Liver (tissue), 9 donors: ENCODE results near the gene TPBG. TPM values are rescaled to one million over a fixed set of nuclear protein-coding genes. Genes with fewer than 3 reads are reported as not detected.

Experiments
- DNase-seq: peaks from one replicate; pipeline ENCODE4 v3.0.0-alpha.2; 2017; ENCODE audit warnings: low spot score
- H3K27ac ChIP-seq, 2 donors: one replicate each; pipeline ENCODE4 v1.7.0; 2013; ENCODE audit warnings: inconsistent platforms in 2 of 2, low read length in 2 of 2, control low read depth in 1 of 2, low read depth in 1 of 2, mild to moderate bottlenecking in 1 of 2
- H3K27me3 ChIP-seq, 4 donors: one replicate each; pipeline versions ENCODE4 v1.6.1 to v1.7.0; 2013; ENCODE audit warnings: low read length in 3 of 4, inconsistent platforms in 1 of 4, mild to moderate bottlenecking in 1 of 4, moderate library complexity in 1 of 4; ENCODE audit not compliant: control insufficient read depth in 4 of 4, insufficient read depth in 4 of 4
- H3K36me3 ChIP-seq, 4 donors: one replicate each; pipeline versions ENCODE4 v1.6.1 to v1.7.0; 2013; ENCODE audit warnings: low read length in 3 of 4, mild to moderate bottlenecking in 3 of 4, low read depth in 1 of 4, moderate library complexity in 1 of 4; ENCODE audit not compliant: control insufficient read depth in 4 of 4, insufficient read depth in 3 of 4
- H3K4me1 ChIP-seq, 4 donors: one replicate each; pipeline versions ENCODE4 v1.6.1 to v1.7.0; 2013; ENCODE audit warnings: low read length in 3 of 4, mild to moderate bottlenecking in 3 of 4, moderate library complexity in 1 of 4; ENCODE audit not compliant: control insufficient read depth in 4 of 4, insufficient read depth in 4 of 4
- H3K4me3 ChIP-seq, 3 donors: one replicate each; pipeline versions ENCODE4 v1.6.1 to v1.7.0; 2013; ENCODE audit warnings: low read length in 3 of 3, control low read depth in 1 of 3, low read depth in 1 of 3, mild to moderate bottlenecking in 1 of 3
- H3K9ac ChIP-seq, 2 donors: one replicate each; pipeline ENCODE4 v1.7.0; 2013; ENCODE audit warnings: low read length in 2 of 2, mild to moderate bottlenecking in 2 of 2, moderate library complexity in 2 of 2, control low read depth in 1 of 2, low read depth in 1 of 2
- H3K9me3 ChIP-seq, 4 donors: one replicate each; pipeline versions ENCODE4 v1.6.1 to v1.7.0; 2013; ENCODE audit warnings: low read length in 3 of 4; ENCODE audit not compliant: control insufficient read depth in 4 of 4
- EGR1 ChIP-seq, 2 donors: IDR thresholded peaks; 2 replicates each; pipeline ENCODE4 v1.6.1; 2016 to 2018; ENCODE audit warnings: antibody characterized with exemption in 2 of 2, low read depth in 2 of 2
- FOXA1 ChIP-seq: IDR thresholded peaks from 2 replicates; pipeline ENCODE4 v1.6.1; 2016; ENCODE audit warnings: antibody characterized with exemption
- FOXA2 ChIP-seq: IDR thresholded peaks from 2 replicates; pipeline ENCODE4 v1.6.1; 2016; ENCODE audit warnings: antibody characterized with exemption
- GABPA ChIP-seq, 2 donors: IDR thresholded peaks in 1 of 2; conservative IDR thresholded peaks in 1 of 2; 2 replicates each; pipeline ENCODE4 v1.6.1; 2016; ENCODE audit warnings: antibody characterized with exemption in 2 of 2, mild to moderate bottlenecking in 1 of 2, moderate library complexity in 1 of 2
- HNF4A ChIP-seq, 2 donors: conservative IDR thresholded peaks; 2 replicates each; pipeline ENCODE4 v1.6.1; 2016; ENCODE audit warnings: antibody characterized with exemption in 2 of 2, mild to moderate bottlenecking in 2 of 2
- HNF4G ChIP-seq: IDR thresholded peaks from 2 replicates; pipeline ENCODE4 v1.6.1; 2016; ENCODE audit warnings: antibody characterized with exemption
- JUND ChIP-seq, 2 donors: IDR thresholded peaks; 2 replicates each; pipeline ENCODE4 v1.6.1; 2016; ENCODE audit warnings: antibody characterized with exemption in 2 of 2
- RXRA ChIP-seq, 2 donors: IDR thresholded peaks; 2 replicates each; pipeline ENCODE4 v1.6.1; 2017 to 2018; ENCODE audit warnings: antibody characterized with exemption in 2 of 2, mild to moderate bottlenecking in 1 of 2
- SP1 ChIP-seq: IDR thresholded peaks from 2 replicates; pipeline ENCODE4 v1.6.1; 2018; ENCODE audit warnings: antibody characterized with exemption, mild to moderate bottlenecking
- TAF1 ChIP-seq: conservative IDR thresholded peaks from 2 replicates; pipeline ENCODE4 v1.6.1; 2016; ENCODE audit warnings: antibody characterized with exemption, mild to moderate bottlenecking
- YY1 ChIP-seq: IDR thresholded peaks from 2 replicates; pipeline ENCODE4 v1.6.1; 2016; ENCODE audit warnings: antibody characterized with exemption, mild to moderate bottlenecking
- WGBS: extraction: QIAGEN DNeasy Blood & Tissue Kit; methylation state at CpG from one replicate; pipeline ENCODE4 v1.1.7; 2013; 5-methylcytosine and 5-hydroxymethylcytosine counted together
- polyA plus RNA-seq, 2 donors: library from polyadenylated mRNA; stranded (reverse) in 1 of 2; unstranded in 1 of 2; fragments of 200-250 nt in 1 of 2; fragments of >200 nt in 1 of 2; fragmentation: Nextera tagmentation in 1 of 2; extraction: Ambion mirVana in 1 of 2; gene quantifications; one replicate each; pipeline versions ENCODE4 v1.2.1 to v1.2.3, GENCODE V29; 2013 to 2015
- total RNA-seq, 2 donors: library from RNA; depleted of rRNA; stranded (reverse); fragments of >200 nt; gene quantifications; one replicate each; pipeline ENCODE4 v1.2.3, GENCODE V29; 2014
- TF ChIP-seq, protein P1 (sequence below): IDR thresholded peaks from 2 replicates; pipeline ENCODE4 v1.6.1; 2016; ENCODE audit warnings: antibody characterized with exemption
- TF ChIP-seq, protein P2 (sequence below): IDR thresholded peaks from 2 replicates; pipeline ENCODE4 v1.6.1; 2016; ENCODE audit warnings: antibody characterized with exemption, mild to moderate bottlenecking
- TF ChIP-seq, protein P3 (sequence below): IDR thresholded peaks from 2 replicates; pipeline ENCODE4 v1.6.1; 2016; ENCODE audit warnings: antibody characterized with exemption
- TF ChIP-seq, protein P4 (sequence below): IDR thresholded peaks from 2 replicates; pipeline ENCODE4 v1.6.1; 2016; ENCODE audit warnings: antibody characterized with exemption
- donor health status: healthy.
- donor health status: healthy.
- donor health status: healthy.
- donor health status: healthy.
- donor health status: healthy.

TPBG gene
- total and polyA plus RNA-seq, 4 donors = 0.37 to 1.3 (median 0.62) TPM

DNA sequence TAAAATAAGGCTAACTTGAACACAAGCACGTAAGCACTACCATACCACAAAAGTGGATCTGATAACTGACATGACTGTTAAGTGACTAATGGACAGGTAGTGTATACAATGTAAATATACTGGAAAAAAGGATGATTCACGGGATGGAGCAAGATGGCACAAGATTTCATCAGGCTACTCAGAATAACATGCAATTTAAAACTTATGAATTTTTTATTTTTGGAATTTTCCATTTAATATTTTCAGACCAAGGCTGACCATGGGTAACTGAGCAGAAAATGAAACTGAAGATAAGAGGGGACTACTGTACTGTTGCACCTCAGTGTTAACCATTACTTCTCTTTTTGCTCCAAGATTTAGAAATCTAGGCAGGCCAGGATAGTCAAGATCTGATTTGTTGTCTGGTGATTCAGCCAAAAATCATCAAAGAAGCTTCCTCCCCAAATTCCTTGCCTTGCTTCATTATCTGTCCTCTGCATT, 45.4 kb downstream of the TPBG start:
- no peak overlapping the region for H3K4me3 ChIP-seq
- WGBS = 72% methylated on average over 2 of the region's 2 CpGs
- H3K9ac ChIP-seq = no peak overlapping the region
- TF ChIP-seq FOXA1 (no peak), HNF4G (no peak), RXRA (IDR thresholded peaks at IDR 0.05) (no peak), FOXA2 (no peak), HNF4A (conservative IDR thresholded peaks at IDR 0.05) (no peak), YY1 (no peak), JUND (IDR thresholded peaks at IDR 0.05) (no peak), EGR1 (IDR thresholded peaks at IDR 0.05; ENCODE audit: low read depth in 2 of 2) (no peak), SP1 (no peak)
- TF ChIP-seq, protein P1, sequence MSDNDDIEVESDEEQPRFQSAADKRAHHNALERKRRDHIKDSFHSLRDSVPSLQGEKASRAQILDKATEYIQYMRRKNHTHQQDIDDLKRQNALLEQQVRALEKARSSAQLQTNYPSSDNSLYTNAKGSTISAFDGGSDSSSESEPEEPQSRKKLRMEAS = no peak
- TF ChIP-seq, protein P2, sequence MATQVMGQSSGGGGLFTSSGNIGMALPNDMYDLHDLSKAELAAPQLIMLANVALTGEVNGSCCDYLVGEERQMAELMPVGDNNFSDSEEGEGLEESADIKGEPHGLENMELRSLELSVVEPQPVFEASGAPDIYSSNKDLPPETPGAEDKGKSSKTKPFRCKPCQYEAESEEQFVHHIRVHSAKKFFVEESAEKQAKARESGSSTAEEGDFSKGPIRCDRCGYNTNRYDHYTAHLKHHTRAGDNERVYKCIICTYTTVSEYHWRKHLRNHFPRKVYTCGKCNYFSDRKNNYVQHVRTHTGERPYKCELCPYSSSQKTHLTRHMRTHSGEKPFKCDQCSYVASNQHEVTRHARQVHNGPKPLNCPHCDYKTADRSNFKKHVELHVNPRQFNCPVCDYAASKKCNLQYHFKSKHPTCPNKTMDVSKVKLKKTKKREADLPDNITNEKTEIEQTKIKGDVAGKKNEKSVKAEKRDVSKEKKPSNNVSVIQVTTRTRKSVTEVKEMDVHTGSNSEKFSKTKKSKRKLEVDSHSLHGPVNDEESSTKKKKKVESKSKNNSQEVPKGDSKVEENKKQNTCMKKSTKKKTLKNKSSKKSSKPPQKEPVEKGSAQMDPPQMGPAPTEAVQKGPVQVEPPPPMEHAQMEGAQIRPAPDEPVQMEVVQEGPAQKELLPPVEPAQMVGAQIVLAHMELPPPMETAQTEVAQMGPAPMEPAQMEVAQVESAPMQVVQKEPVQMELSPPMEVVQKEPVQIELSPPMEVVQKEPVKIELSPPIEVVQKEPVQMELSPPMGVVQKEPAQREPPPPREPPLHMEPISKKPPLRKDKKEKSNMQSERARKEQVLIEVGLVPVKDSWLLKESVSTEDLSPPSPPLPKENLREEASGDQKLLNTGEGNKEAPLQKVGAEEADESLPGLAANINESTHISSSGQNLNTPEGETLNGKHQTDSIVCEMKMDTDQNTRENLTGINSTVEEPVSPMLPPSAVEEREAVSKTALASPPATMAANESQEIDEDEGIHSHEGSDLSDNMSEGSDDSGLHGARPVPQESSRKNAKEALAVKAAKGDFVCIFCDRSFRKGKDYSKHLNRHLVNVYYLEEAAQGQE = no peak
- peaks cover 0 to 3% (median 0%) of the 10 kb centered on the region in 4 donors for H3K27me3 ChIP-seq
- no peak overlapping the region for H3K27ac ChIP-seq
- H3K36me3 ChIP-seq = no peaks in the 10 kb centered on the region
- no peak for DNase-seq
- no peaks in the 10 kb centered on the region for H3K9me3 ChIP-seq
- H3K4me1 ChIP-seq = no peaks in the 10 kb centered on the region

DNA sequence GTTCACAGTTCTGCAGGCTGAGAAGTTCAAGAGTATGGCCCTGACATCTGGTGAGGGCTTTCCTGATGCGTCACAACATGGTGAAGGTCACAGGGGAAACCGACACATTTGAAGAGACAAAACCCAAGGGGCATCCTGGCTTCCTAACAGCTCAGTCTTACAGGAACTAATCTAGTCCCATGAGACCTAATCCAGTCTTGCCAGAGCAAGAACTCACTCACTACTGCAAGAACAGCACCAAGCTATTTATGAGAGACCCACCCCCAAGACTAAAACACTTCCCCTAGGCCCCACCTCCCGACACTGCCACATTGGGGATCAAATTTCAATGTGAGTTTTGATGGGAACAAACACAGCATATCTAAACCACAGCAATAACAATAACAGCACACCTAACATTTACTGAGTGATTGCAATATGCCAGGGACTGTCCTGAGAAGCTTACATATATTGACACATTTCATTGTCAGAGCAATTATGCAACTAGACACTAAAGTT, 46.6 kb downstream of the TPBG start:
- Histone ChIP-seq H3K36me3 (no peaks in the 10 kb centered on the region), H3K9ac (no peak overlapping the region), H3K27me3 (peaks cover 0 to 3% (median 0%) of the 10 kb centered on the region in 4 donors), H3K4me3 (no peak overlapping the region), H3K4me1 (no peaks in the 10 kb centered on the region), H3K9me3 (no peaks in the 10 kb centered on the region), H3K27ac (no peak overlapping the region)
- TF ChIP-seq FOXA1 = no peak
- DNase-seq = no peak
- WGBS = 73% methylated on average over 3 of the region's 3 CpGs

DNA sequence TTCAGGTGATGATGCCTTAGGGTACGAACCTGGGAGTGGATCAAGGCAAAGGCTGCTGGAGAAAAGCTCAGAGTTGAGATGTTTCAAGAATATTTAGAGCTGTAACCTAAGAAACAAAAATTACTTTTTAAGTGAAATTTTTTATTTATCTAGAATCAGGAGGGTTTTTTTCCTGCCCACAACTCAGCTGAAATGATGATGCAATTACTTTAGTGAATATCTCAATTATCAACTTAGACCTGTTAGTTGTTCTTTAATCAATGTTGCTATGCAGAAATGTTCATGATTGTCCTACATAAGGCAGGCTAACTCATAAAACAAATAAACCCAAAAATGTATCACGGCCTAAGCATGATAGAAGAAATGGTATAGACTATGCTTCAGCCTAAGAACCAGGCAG, 50.3 kb downstream of the TPBG start:
- Histone ChIP-seq H3K4me1 (no peaks in the 10 kb centered on the region), H3K4me3 (no peak overlapping the region), H3K27ac (no peak overlapping the region), H3K36me3 (no peaks in the 10 kb centered on the region), H3K9me3 (no peaks in the 10 kb centered on the region), H3K27me3 (peaks cover 0 to 3% (median 0%) of the 10 kb centered on the region in 4 donors), H3K9ac (no peak overlapping the region)
- WGBS = 57% methylated on average over 2 of the region's 2 CpGs
- DNase-seq = no peak
- TF ChIP-seq, protein P1 = no peak
- TF ChIP-seq HNF4G (no peak), TAF1 (no peak), FOXA1 (no peak), GABPA (IDR thresholded peaks at IDR 0.05 in 1 of 2, conservative IDR thresholded peaks at IDR 0.05 in 1 of 2) (no peak), HNF4A (conservative IDR thresholded peaks at IDR 0.05) (no peak), RXRA (IDR thresholded peaks at IDR 0.05) (no peak), YY1 (no peak), JUND (IDR thresholded peaks at IDR 0.05) (no peak), SP1 (no peak)
- TF ChIP-seq, protein P2 = no peak
- TF ChIP-seq, protein P3, sequence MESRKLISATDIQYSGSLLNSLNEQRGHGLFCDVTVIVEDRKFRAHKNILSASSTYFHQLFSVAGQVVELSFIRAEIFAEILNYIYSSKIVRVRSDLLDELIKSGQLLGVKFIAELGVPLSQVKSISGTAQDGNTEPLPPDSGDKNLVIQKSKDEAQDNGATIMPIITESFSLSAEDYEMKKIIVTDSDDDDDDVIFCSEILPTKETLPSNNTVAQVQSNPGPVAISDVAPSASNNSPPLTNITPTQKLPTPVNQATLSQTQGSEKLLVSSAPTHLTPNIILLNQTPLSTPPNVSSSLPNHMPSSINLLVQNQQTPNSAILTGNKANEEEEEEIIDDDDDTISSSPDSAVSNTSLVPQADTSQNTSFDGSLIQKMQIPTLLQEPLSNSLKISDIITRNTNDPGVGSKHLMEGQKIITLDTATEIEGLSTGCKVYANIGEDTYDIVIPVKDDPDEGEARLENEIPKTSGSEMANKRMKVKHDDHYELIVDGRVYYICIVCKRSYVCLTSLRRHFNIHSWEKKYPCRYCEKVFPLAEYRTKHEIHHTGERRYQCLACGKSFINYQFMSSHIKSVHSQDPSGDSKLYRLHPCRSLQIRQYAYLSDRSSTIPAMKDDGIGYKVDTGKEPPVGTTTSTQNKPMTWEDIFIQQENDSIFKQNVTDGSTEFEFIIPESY = no peak
- TF ChIP-seq, protein P4, sequence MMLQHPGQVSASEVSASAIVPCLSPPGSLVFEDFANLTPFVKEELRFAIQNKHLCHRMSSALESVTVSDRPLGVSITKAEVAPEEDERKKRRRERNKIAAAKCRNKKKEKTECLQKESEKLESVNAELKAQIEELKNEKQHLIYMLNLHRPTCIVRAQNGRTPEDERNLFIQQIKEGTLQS = no peak
